Neural progenitor cell (in vitro differentiated cells): Measurements from ENCODE around the gene REXO5.

Source experiments
- EZH2 ChIP-seq: fragments of 200-600 bp; sonication (generic); IDR thresholded peaks from 2 replicates; pipeline ENCODE4 v1.6.1; 2017; ENCODE audit warnings: antibody characterized with exemption, mild to moderate bottlenecking, moderate library complexity
- TF ChIP-seq, protein P1 (sequence below): fragments of 200-600 bp; sonication (generic); IDR thresholded peaks from 2 replicates; pipeline ENCODE4 v1.5.1; 2017; ENCODE audit warnings: antibody characterized with exemption, mild to moderate bottlenecking

- TF ChIP-seq, protein P1, sequence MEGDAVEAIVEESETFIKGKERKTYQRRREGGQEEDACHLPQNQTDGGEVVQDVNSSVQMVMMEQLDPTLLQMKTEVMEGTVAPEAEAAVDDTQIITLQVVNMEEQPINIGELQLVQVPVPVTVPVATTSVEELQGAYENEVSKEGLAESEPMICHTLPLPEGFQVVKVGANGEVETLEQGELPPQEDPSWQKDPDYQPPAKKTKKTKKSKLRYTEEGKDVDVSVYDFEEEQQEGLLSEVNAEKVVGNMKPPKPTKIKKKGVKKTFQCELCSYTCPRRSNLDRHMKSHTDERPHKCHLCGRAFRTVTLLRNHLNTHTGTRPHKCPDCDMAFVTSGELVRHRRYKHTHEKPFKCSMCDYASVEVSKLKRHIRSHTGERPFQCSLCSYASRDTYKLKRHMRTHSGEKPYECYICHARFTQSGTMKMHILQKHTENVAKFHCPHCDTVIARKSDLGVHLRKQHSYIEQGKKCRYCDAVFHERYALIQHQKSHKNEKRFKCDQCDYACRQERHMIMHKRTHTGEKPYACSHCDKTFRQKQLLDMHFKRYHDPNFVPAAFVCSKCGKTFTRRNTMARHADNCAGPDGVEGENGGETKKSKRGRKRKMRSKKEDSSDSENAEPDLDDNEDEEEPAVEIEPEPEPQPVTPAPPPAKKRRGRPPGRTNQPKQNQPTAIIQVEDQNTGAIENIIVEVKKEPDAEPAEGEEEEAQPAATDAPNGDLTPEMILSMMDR, result no peak
- no peak for TF ChIP-seq EZH2
Measured at GRCh38 chr16:20838240-20838639, 31.9 kb downstream of the REXO5 start.
